HG02798 (cell line): ENCODE measurements around the gene ACBD6.
A peak's percentile ranks its signal among the peaks of the same experiment; 100 is the strongest.

Experiments
- ATAC-seq: cut with Tn5 transposase; IDR thresholded peaks from one replicate; pipeline ENCODE4 v1.9.1; 2021; ENCODE audit warnings: mild to moderate bottlenecking; ENCODE audit not compliant: unreplicated experiment, poor library complexity

The ACBD6 gene

GRCh38 chr1:180380259-180381183, 121.9 kb downstream of the ACBD6 start:
- no peak for ATAC-seq

GRCh38 chr1:180376800-180377199, 125.6 kb downstream of the ACBD6 start:
- ATAC-seq: no peak

GRCh38 chr1:180376253-180376652, 126.1 kb downstream of the ACBD6 start:
- no peak for ATAC-seq

GRCh38 chr1:180372728-180373127, 129.6 kb downstream of the ACBD6 start:
- ATAC-seq: no peak

GRCh38 chr1:180370597-180370996, 131.8 kb downstream of the ACBD6 start:
- no peak for ATAC-seq

- ATAC-seq: no peak
Measured at GRCh38 chr1:180370188-180370587, 132.2 kb downstream of the ACBD6 start.

GRCh38 chr1:180369061-180369460, 133.3 kb downstream of the ACBD6 start:
- no peak for ATAC-seq

GRCh38 chr1:180366371-180367068, 135.9 kb downstream of the ACBD6 start:
- ATAC-seq: no peak

- ATAC-seq: no peak
Measured at GRCh38 chr1:180365039-180365438, 137.3 kb downstream of the ACBD6 start.

- no peak for ATAC-seq
Measured at GRCh38 chr1:180363246-180363995, 139.0 kb downstream of the ACBD6 start.

- no peak for ATAC-seq
Measured at GRCh38 chr1:180360333-180361075, 141.9 kb downstream of the ACBD6 start.

GRCh38 chr1:180358649-180359048, 143.7 kb downstream of the ACBD6 start:
- no peak for ATAC-seq

GRCh38 chr1:180353945-180354344, 148.4 kb downstream of the ACBD6 start:
- no peak for ATAC-seq

- no peak for ATAC-seq
Measured at GRCh38 chr1:180352588-180352987, 149.8 kb downstream of the ACBD6 start.

- ATAC-seq: no peak
Measured at GRCh38 chr1:180352021-180352420, 150.4 kb downstream of the ACBD6 start.

- ATAC-seq: no peak
Measured at GRCh38 chr1:180345148-180345547, 157.2 kb downstream of the ACBD6 start.

GRCh38 chr1:180343921-180344769, 158.2 kb downstream of the ACBD6 start:
- ATAC-seq: peak; percentile 86

- no peak for ATAC-seq
Measured at GRCh38 chr1:180327089-180327488, 175.3 kb downstream of the ACBD6 start.

GRCh38 chr1:180312926-180313325, 189.5 kb downstream of the ACBD6 start:
- no peak for ATAC-seq
